ENCODE data around the gene CEMIP.

Gene CEMIP

DNA sequence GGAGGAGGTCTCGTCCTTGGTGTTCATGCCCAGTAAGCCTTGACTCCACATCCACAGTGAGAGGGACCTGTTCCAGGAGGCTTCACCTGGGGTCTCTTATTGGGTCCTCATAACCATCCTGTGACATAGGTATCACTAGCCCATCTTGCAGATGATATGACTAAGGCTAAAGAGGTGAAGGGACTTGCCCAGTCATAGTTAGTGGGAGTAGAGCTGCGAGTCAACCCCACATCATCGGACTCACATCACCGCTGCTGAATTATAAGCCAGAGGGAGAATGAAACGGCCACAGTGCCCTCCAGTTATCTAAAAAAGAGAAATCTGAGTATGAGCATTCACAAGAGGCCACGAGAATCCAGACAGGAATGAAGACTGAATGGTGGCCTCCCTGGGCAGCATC, 144.5 kb downstream of the CEMIP start:
- peak in 1 of 2 donors; percentile 9 for DNase-seq (ENCODE audit: extremely low read depth in 1 of 2, low read depth in 1 of 2)

DNA sequence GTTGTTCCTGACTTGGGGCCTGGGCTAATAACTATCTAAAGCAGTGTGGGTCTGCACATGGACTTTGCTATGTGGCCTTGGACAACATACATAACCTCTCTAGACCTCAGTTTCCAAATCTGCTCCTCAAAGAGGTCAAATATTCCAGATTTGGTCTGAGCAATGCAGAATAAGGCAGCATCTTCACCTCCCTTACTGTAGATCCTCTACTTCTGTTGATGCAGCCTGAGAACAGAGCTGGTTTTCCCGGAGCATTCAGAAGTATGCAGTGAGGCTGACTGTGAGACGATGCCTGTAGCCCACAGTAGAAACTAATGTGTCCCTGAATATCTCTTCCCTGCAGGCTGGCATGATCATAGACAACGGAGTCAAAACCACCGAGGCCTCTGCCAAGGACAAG, 145.1 kb downstream of the CEMIP start:
- no peak for DNase-seq (ENCODE audit: extremely low read depth in 1 of 2, low read depth in 1 of 2)

DNA sequence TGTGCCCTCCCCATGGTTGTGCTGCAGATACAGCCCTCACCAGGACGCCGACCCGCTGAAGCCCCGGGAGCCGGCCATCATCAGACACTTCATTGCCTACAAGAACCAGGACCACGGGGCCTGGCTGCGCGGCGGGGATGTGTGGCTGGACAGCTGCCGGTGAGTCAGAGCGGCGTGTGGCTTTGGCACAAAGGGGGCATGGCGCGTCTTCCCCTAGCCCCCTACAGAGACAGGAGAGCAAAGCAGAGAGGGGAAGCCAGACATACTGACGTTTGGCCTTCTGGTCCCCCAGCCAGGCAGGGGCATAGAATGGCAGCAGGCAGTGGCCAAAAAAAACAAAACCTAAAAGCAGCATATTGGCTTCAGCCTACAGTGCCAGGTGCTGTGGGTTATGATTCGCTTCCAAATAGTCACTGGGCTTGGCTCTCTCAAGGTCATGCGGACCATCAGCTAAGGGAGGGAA, 146.5 kb downstream of the CEMIP start:
- no peak for DNase-seq (ENCODE audit: extremely low read depth in 1 of 2, low read depth in 1 of 2)

DNA sequence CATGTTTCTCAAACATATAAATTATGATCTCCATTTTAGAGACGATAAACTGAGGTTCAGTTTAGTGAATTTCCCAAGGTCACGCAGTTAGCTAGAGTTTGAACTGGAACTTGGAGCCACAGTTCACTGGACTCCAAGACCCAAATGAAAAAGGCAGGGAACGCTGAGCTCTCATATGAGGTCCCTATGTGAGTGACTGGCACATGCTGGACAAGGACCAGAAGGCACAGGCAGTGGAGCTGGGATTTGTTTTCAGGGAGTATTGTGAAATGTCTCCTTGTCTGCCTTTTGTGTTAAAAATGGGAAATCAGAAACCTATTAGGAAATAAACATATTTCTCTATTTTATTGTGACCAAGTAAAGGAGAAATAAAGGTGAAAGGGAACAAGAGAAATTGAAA, 147.0 kb downstream of the CEMIP start:
- no peak for DNase-seq (ENCODE audit: extremely low read depth in 1 of 2, low read depth in 1 of 2)

DNA sequence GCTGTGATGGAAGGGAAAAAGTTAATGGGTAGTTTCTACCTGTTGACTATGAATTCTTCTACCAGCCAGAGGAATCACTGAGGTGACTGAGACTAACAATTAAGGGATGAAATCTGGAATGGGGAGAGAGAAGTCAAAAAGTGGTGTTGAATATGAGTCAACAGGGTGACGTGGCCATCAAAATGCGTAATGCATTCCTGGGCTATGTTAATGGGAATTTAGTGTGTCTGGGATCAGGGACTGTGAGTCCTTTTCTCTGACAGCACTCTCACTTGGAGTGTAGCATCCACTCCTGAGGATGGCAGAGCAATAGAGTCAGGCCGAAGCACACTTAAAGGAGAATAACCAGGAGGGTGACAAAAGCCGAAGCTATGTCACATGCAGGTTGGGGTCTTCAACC, 150.1 kb downstream of the CEMIP start:
- no peak for DNase-seq (ENCODE audit: extremely low read depth in 1 of 2, low read depth in 1 of 2)

DNA sequence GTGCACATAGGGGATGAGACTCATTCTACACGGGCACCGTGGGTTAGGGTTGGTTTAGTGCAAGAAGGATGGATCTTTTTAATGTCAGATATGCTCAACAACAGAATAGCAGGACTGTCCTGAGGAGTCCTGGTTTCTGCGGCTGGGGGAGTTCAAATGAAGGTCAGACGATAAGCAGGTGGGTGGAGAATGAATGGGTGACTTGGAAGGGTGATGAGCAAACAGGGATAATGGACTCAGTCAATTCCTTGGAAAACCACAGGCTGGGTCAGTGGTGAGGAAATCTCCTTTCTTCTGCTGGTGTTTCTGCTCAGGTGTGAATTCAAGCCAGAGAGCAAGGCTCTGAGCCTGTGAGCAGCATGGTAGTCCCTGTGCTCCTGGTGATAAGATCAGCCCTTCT, 150.5 kb downstream of the CEMIP start:
- DNase-seq (ENCODE audit: extremely low read depth in 1 of 2, low read depth in 1 of 2) = no peak

DNA sequence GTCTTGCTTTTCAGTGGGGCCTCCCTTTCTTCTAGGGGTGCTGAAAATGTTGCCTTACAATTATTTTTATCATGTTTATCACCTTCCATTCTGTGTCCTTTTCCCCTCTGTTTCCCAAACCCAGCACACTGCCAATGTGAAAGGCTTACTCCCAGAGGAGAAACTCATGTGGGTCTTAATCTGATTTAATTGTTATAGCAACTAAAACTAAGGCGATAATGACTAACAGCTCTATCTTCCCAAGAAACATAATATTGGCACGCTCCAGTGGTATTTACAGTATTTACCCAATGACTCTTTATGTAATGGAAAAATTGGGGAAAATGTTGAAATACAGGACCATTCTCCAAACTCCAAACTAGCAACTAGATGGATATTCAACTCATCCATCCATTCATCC, 152.0 kb downstream of the CEMIP start:
- DNase-seq (ENCODE audit: extremely low read depth in 1 of 2, low read depth in 1 of 2) = no peak

DNA sequence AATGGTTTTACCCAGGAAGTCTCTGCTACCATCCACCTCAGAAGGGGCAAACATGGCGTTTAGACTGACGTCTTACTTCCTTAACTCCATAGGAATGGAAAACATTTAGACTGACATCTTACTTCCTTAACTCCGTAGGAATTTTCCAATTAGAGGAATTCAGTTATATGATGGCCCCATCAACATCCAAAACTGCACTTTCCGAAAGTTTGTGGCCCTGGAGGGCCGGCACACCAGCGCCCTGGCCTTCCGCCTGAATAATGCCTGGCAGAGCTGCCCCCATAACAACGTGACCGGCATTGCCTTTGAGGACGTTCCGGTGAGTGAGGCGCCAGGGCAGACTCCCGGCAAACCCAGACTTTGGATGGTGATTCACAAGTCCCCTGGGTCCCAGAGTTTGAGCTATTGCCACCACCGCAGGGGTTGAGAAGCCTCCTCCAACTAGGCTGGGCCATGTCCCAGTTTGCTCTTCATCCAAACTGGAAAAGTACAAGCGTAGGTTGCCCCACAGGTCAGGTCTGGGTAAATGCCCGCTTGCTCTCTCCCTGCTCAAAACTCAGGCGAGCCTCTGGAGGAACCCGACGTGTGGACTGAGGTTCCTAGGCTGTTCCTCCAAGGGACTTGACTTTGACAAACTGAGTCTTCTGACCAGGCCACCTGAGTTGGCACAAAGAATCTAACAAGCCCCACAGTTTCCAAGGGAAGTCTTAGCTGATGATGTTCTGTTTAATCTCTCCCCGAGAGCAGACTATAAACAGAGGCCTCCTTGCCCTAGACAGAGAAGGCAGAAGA, 152.7 kb downstream of the CEMIP start:
- DNase-seq (ENCODE audit: extremely low read depth in 1 of 2, low read depth in 1 of 2) = no peak

DNA sequence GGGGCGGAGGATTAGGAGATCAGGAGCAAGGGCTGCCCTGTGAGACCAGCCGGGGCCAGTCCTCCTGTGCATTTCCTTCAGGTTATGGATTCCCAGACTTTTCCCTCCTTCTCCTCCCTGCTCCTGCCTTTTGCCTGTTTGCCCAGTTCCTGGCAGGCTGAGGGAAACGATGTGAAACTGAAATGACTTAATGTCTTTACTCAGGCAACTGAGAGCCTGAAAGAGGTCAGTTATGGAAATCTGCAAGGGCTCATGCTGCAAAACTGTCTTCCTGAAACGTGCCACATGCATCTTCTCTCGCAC, 153.3 kb downstream of the CEMIP start:
- no peak for DNase-seq (ENCODE audit: extremely low read depth in 1 of 2, low read depth in 1 of 2)

DNA sequence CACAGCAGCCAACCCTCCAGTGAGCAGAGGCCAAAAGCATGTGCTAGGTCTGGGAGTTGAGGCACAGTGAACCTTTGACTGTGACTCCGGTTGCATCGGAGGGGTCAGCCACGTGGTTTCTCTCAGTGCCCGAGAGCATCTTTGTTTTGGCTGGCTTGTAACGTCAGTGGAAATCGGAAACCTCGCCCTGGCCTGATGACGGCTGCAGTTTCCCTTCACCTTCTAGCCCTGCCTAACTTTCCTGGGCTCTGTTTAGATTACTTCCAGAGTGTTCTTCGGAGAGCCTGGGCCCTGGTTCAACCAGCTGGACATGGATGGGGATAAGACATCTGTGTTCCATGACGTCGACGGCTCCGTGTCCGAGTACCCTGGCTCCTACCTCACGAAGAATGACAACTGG, 153.8 kb downstream of the CEMIP start:
- no peak for DNase-seq (ENCODE audit: extremely low read depth in 1 of 2, low read depth in 1 of 2)

DNA sequence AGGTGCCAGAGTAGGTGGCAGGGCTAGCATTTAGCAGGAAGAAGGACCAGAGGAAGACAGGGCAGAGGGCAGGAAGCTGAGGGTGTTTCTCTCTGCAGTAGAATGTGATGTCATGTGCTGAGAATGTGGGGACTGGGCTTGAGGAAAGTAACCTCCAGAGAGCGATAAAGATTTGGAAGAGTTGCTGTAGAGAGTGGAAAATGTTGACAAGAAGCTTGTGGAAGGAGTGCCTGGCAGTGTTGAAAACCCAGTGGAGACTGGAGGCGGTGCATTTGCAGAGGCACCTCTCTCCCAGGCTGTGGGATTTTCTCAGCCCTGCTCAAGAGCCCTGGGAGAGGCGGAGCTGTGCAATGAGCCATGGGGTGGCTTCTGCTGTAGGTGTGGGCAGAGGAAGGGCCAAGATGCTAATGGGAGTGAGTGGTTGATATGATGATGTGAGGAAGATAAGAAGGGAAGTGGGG, 155.6 kb downstream of the CEMIP start:
- no peak for DNase-seq (ENCODE audit: extremely low read depth in 1 of 2, low read depth in 1 of 2)

DNA sequence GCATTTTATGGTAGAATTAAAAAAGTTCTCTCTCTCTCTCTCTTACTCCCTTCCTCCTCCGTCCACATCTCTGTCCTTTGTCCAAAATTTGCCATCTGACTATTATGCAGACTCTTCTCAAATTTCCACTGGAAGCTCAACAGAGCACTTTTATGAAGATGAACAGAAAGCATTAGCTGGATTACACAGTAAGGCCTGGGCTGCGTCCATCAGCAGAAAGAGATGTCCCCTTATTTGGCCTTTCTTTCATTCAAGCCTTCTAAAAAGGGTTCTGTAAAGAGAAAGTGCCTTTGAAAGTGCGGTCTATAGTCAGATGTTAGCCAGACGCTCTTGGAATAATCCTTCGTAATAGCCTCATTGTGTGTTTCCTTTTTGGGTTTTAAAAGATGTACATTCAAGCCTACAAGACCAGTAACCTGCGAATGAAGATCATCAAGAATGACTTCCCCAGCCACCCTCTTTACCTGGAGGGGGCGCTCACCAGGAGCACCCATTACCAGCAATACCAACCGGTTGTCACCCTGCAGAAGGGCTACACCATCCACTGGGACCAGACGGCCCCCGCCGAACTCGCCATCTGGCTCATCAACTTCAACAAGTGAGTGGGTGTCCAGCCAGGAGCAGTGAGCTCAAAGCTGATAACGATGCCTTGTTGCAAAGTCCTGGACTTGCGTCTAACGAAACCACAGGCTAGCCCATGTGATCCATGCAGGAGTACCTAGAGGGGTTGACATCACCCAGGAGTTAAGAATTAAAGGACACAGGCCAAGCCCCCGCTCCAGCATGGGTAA, 157.3 kb downstream of the CEMIP start:
- DNase-seq (ENCODE audit: extremely low read depth in 1 of 2, low read depth in 1 of 2) = no peak

DNA sequence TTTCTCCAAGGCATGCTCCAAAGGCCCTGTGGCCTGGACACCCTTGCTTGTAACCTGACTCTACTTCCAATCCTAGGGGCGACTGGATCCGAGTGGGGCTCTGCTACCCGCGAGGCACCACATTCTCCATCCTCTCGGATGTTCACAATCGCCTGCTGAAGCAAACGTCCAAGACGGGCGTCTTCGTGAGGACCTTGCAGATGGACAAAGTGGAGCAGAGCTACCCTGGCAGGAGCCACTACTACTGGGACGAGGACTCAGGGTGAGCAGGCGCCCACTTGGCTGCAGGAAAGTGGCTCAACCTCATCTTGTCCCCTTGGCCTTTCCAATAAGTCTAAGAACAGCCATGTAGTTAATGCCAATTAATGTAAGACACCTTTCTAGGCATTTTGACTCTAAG, 158.5 kb downstream of the CEMIP start:
- DNase-seq (ENCODE audit: extremely low read depth in 1 of 2, low read depth in 1 of 2) = no peak

DNA sequence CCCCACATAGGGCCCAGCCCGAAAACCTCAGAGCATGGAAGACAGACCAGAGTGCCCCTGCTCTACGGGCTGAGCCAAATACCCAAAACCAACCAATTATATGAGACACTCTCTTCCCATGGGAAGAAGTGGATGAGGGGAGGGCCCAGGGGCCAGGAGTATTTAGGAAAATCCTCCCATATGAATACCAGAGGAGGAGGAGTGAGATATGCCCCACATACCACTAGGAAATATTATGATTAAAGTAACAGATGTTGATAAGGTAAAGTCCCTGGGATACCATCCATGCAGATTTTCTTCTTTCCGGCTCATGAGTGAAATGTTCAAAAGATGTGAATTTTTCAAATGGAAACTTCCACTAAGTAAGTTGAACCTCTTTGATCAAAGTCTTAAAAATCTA, 160.0 kb downstream of the CEMIP start:
- no peak for DNase-seq (ENCODE audit: extremely low read depth in 1 of 2, low read depth in 1 of 2)

DNA sequence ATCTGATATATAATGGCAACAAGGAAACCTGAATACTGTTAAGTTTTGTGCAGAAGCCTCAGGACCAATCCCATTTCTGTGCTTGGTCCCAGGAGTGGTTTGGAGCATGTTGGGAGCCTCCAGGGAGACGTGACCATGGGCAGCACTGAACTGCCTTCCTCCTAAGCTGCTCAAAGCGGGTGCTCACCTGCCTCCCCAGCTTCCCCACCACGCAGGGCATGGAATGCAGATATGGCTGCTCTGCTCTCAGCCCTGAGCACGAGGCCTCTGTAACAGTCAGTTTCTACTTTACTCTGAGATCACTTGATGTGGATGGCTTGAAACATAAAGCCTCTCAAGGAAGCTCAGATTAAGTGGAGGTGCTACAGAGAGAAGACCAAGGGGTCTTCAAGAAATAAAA, 161.2 kb downstream of the CEMIP start:
- DNase-seq (ENCODE audit: extremely low read depth in 1 of 2, low read depth in 1 of 2) = no peak

DNA sequence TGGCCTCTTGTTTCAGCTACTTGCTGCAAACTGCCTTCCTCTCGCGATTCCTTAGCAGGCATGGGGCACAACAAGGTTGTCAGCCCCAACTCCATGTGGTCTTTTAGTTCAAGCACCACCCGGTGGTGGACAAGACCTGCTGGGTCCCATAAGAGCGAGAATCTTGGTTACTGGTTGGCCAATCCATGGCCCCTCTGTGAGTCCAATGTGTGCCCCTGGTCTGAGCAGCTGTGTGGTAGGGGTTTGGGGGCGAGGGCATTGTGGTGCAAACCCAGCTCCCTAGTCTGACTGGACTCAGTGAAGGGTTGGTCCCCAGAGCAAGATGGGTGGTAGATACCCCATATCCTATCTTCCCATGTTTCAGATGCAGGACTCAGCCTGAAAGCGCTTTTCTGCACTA, 161.7 kb downstream of the CEMIP start:
- no peak for DNase-seq (ENCODE audit: extremely low read depth in 1 of 2, low read depth in 1 of 2)

DNA sequence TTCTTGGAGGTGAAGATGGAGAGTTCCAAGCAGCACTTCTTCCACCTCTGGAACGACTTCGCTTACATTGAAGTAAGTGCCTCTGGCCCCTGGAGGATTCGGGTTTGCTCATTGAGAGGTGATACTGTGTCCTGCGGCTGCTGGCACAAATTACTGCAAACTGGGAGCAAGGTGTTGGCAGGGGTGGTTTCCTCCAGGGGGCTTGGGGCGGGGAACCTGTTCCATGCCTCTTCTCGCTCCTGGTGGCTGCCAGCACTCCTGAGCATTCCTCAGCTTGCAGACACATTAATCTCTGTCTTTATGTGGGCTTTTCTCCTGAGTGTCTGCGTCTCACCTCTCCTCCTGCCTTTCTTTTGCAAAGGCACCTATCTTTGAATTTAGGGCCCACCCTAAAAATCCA, 163.1 kb downstream of the CEMIP start:
- no peak for DNase-seq (ENCODE audit: extremely low read depth in 1 of 2, low read depth in 1 of 2)

DNA sequence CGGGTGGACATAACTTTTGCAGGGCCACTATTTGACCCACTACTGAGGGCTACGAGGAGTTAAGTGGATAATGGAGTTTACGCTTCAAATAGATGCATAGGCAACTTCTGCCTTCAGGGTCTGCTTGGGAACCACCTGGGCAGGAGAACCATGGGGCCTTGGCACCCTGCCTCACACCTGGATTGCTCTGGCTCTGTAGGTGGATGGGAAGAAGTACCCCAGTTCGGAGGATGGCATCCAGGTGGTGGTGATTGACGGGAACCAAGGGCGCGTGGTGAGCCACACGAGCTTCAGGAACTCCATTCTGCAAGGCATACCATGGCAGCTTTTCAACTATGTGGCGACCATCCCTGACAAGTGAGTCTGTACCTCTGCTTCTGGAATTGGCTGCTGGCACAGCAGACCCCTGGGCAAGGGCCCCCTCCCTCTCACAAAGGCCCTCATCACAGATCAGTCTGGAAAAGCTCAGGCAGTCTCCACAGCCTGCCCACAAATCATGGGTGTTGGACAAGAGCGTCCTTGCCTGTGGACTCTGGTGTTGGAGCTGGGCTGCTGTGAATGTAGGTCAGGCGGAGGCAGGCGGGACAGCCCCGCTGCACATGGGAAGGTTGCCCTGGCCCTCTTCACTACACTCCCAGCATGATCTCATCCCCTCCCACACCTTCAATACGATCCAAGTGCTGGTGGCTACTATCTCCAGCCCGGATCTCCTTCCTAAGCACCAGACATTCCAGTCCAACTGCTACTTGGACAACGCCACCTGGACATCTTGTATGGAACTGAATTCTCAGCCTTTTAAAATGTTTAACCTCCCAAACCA, 163.8 kb downstream of the CEMIP start:
- no peak for DNase-seq (ENCODE audit: extremely low read depth in 1 of 2, low read depth in 1 of 2)

DNA sequence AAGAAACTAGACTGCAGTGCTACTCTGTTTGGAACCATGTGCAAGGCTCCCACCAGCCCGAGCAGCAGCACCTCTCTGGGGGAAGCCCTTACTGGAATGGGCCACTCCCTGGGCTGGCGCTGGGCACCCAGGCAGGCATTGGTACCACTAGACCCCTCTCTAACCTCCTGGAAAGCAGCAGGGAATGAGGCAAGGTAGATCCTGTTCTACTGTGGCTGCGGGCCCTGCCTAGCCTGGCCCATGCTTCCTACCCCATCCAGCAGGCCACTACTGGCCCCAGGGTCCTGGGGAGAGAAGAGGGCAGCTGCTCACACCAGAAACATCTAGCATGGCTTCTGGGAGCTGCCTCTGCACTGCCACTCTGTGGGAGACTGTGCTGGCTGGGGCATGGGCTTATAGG, 165.6 kb downstream of the CEMIP start:
- DNase-seq (ENCODE audit: extremely low read depth in 1 of 2, low read depth in 1 of 2) = no peak

DNA sequence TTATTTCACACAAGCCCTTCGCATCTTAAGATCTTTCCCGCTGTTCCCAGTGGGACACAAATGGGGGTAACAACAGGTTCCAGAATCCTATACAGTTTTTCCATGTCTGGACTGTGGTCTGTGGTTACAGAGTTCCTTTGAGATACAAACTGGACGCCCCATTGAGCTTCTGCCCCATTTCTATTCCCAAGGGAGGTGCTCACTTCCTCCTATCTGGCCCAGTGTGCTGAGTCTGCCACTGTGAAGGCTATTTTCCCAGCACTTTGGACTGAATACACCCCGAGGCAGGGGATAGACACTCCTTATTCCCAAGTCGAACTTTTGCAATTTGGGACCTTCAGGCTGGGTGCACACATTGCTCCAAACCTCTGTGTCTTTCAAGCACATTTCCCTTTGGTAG, 166.4 kb downstream of the CEMIP start:
- no peak for DNase-seq (ENCODE audit: extremely low read depth in 1 of 2, low read depth in 1 of 2)

DNA sequence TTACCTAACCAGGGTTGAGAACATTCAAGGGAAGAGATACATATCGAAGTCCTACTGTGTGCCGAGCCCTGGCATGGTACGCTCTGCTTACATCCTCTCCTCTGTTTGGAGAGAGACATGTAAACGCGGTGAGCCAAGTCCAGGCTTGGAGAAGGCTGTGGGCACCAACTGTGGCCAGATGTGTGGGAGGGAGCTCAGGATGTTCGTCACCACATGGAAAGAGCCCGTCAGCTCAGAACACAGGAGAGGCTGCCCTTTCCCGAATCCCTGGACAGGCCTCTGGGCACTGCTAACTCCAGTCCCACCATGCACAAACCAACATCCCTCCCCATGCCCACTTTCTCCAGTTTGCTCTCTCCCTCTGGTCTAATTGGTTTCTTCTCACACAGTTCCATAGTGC, 167.4 kb downstream of the CEMIP start:
- no peak for DNase-seq (ENCODE audit: extremely low read depth in 1 of 2, low read depth in 1 of 2)
